Superior temporal gyrus (tissue), 1 donor: ENCODE results near the gene OGFOD2.
"Not testable (repeated sequence)": the region's sequence is repeated elsewhere in the genome, so short reads cannot be mapped to it uniquely, and the experiment has no call there.

Source experiments
- DNase-seq: peaks from one replicate; pipeline ENCODE4 v3.0.0-alpha.2; 2016; ENCODE audit errors: extremely low spot score

The OGFOD2 gene

GRCh38 chr12:123005081-123005626 lies 30.1 kb downstream of the OGFOD2 start:
- DNase-seq = no peak

GRCh38 chr12:123006977-123007376 lies 31.9 kb downstream of the OGFOD2 start:
- peak; percentile 7 for DNase-seq

GRCh38 chr12:123010110-123010509 lies 35.1 kb downstream of the OGFOD2 start:
- DNase-seq = no peak

- no peak for DNase-seq
Measured at GRCh38 chr12:123010681-123011080, 35.6 kb downstream of the OGFOD2 start.

GRCh38 chr12:123011701-123012100 lies 36.7 kb downstream of the OGFOD2 start:
- DNase-seq = no peak

- no peak for DNase-seq
Measured at GRCh38 chr12:123013185-123014095, 38.4 kb downstream of the OGFOD2 start.

GRCh38 chr12:123014473-123014872 lies 39.4 kb downstream of the OGFOD2 start:
- not testable (repeated sequence) for DNase-seq

- DNase-seq = no peak
Measured at GRCh38 chr12:123017753-123018152, 42.7 kb downstream of the OGFOD2 start.

- DNase-seq = no peak
Measured at GRCh38 chr12:123019841-123020138, 44.7 kb downstream of the OGFOD2 start.

GRCh38 chr12:123021688-123022604 lies 46.9 kb downstream of the OGFOD2 start:
- no peak for DNase-seq

- DNase-seq = no peak
Measured at GRCh38 chr12:123022846-123023245, 47.8 kb downstream of the OGFOD2 start.

GRCh38 chr12:123024819-123025391 lies 49.9 kb downstream of the OGFOD2 start:
- DNase-seq = peak; percentile 19

- DNase-seq = no peak
Measured at GRCh38 chr12:123026094-123026853, 51.2 kb downstream of the OGFOD2 start.

- DNase-seq = no peak
Measured at GRCh38 chr12:123027726-123028445, 52.8 kb downstream of the OGFOD2 start.

- no peak for DNase-seq
Measured at GRCh38 chr12:123028475-123028874, 53.4 kb downstream of the OGFOD2 start.

- DNase-seq = no peak
Measured at GRCh38 chr12:123029550-123029949, 54.5 kb downstream of the OGFOD2 start.
